ENCODE measurements around the gene CCDC112. TPM values are rescaled to one million over a fixed set of nuclear protein-coding genes. Genes with fewer than 3 reads are reported as not detected.
"Not testable (repeated sequence)": the region's sequence is repeated elsewhere in the genome, so short reads cannot be mapped to it uniquely, and the experiment has no call there.

The CCDC112 gene
- total and polyA plus RNA-seq, 2 donors (not counting 3 experiments of a cell fraction or from before 2014, with no cell fraction given): 2.4 to 9.6 TPM

GRCh38 chr5:115257981-115258380, 38.5 kb downstream of the CCDC112 start:
- Histone ChIP-seq H3K9me1 (replicated peaks; ENCODE audit: control insufficient read depth, extremely low read depth, insufficient read depth, low read length) (no peaks in the 10 kb centered on the region), H2AFZ (ENCODE audit: low read depth, low read length) (no peak overlapping the region), H3K4me1 (ENCODE audit: control insufficient read depth, extremely low read depth, insufficient read depth, low read length) (peaks cover 13% of the 10 kb centered on the region), H4K20me1 (replicated peaks; ENCODE audit: control insufficient read depth, extremely low read depth, insufficient read depth, low read length) (peaks cover 9% of the 10 kb centered on the region), H3K9me3 (replicated peaks; ENCODE audit: control insufficient read depth, insufficient read depth, low read length) (no peaks in the 10 kb centered on the region), H3K4me3 (replicated peaks in 1 of 3; ENCODE audit: insufficient read depth in 1 of 3, low read depth in 1 of 3, low read length in 3 of 3) (no peak overlapping the region), H3K27ac (ENCODE audit: insufficient read depth, low read depth, low read length) (no peak overlapping the region), H3K9ac (replicated peaks; ENCODE audit: extremely low read depth, insufficient read depth, low read length) (no peak overlapping the region), H3K79me2 (ENCODE audit: control insufficient read depth, insufficient read depth, low read length) (peaks cover 93% of the 10 kb centered on the region), H3K36me3 (ENCODE audit: control insufficient read depth in 2 of 2, extremely low read depth in 1 of 2, insufficient read depth in 2 of 2, low read length in 2 of 2) (no peaks in the 10 kb centered on the region), H3K4me2 (ENCODE audit: insufficient read depth, low read length) (no peak overlapping the region), H3K27me3 (ENCODE audit: control insufficient read depth in 2 of 2, insufficient read depth in 2 of 2, low read length in 2 of 2) (no peaks in the 10 kb centered on the region)
- ChIA-PET POLR2A (no interaction called here), CTCF (interaction anchor here (0.6 kb wide), 1 partner anchor 317 kb away, joined by 3 read pairs; no protein-coding TSS in a partner anchor)
- no peak for TF ChIP-seq EZH2 (IDR thresholded peaks at IDR 0.05; ENCODE audit: borderline replicate concordance, low read depth, low read length, severe bottlenecking)
- no peak for TF ChIP-seq CTCF (IDR thresholded peaks at IDR 0.05; ENCODE audit: extremely low read depth in 1 of 2, insufficient read depth in 1 of 2, low read depth in 1 of 2, low read length in 2 of 2)
- TF ChIP-seq GATA2 (IDR thresholded peaks at IDR 0.05; ENCODE audit: insufficient read depth, insufficient read length, low read depth, low read length): no peak
- TF ChIP-seq POLR2AphosphoS5 (IDR thresholded peaks at IDR 0.05; ENCODE audit: insufficient read depth, low read depth, low read length): no peak
- no peak for TF ChIP-seq JUN (IDR thresholded peaks at IDR 0.05; ENCODE audit: borderline replicate concordance, insufficient read depth, insufficient read length, low read depth)
- no peak for TF ChIP-seq FOS (IDR thresholded peaks at IDR 0.05; ENCODE audit: borderline replicate concordance, insufficient read depth, low read length)
- TF ChIP-seq POLR2A (IDR thresholded peaks at IDR 0.05; ENCODE audit: low read depth, low read length): no peak
- TF ChIP-seq MYC (IDR thresholded peaks at IDR 0.05; ENCODE audit: low read depth, low read length): no peak
- TF ChIP-seq MAX (IDR thresholded peaks at IDR 0.05; ENCODE audit: insufficient read depth, insufficient read length): no peak
- FAIRE-seq (no peak), DNase-seq (ENCODE audit: low read depth, low spot score) (no peak)
- no TSS peak for BruUV-seq (replicated peaks)
- dilution Hi-C loops (cut with MboI; ENCODE audit: extremely low pct_ligation_motif_present, low sequenced_read_pairs) (no loop called here), intact Hi-C loops (cut with micrococcal nuclease) (no loop called here)

GRCh38 chr5:115249379-115249778, 47.1 kb downstream of the CCDC112 start:
- dilution Hi-C loops (cut with MboI; ENCODE audit: extremely low pct_ligation_motif_present, low sequenced_read_pairs); H3K4me2 ChIP-seq (ENCODE audit: insufficient read depth, low read length); H3K9ac ChIP-seq (replicated peaks; ENCODE audit: extremely low read depth, insufficient read depth, low read length); H3K4me1 ChIP-seq (ENCODE audit: control insufficient read depth, extremely low read depth, insufficient read depth, low read length); H2AFZ ChIP-seq (ENCODE audit: low read depth, low read length); H3K9me3 ChIP-seq (replicated peaks; ENCODE audit: control insufficient read depth, insufficient read depth, low read length); BruUV-seq (replicated peaks); H3K36me3 ChIP-seq (ENCODE audit: control insufficient read depth in 2 of 2, extremely low read depth in 1 of 2, insufficient read depth in 2 of 2, low read length in 2 of 2); H4K20me1 ChIP-seq (replicated peaks; ENCODE audit: control insufficient read depth, extremely low read depth, insufficient read depth, low read length); H3K4me3 ChIP-seq (replicated peaks in 1 of 3; ENCODE audit: insufficient read depth in 1 of 3, low read depth in 1 of 3, low read length in 3 of 3); DNase-seq (ENCODE audit: low read depth, low spot score); FAIRE-seq; H3K9me1 ChIP-seq (replicated peaks; ENCODE audit: control insufficient read depth, extremely low read depth, insufficient read depth, low read length); H3K27ac ChIP-seq (ENCODE audit: insufficient read depth, low read depth, low read length); POLR2A ChIA-PET; H3K27me3 ChIP-seq (ENCODE audit: control insufficient read depth in 2 of 2, insufficient read depth in 2 of 2, low read length in 2 of 2): not testable (repeated sequence)
- H3K79me2 ChIP-seq (ENCODE audit: control insufficient read depth, insufficient read depth, low read length): peaks cover 49% of the 10 kb centered on the region
- intact Hi-C loops (cut with micrococcal nuclease): loop anchor here (5.0 to 10.0 kb wide), 2 partner anchors 77 to 1145 kb away; no protein-coding TSS in a partner anchor
- CTCF ChIA-PET: interaction anchor here (1.0 kb wide), 1 partner anchor 152 kb away, joined by 4 read pairs; no protein-coding TSS in a partner anchor

Measured in endothelial cell of umbilical vein (primary cell).